NCI-H82 treated with DMSO at 0.1 percent for 48 hours (cell line): ENCODE measurements around the gene ASTN2.

ENCODE experiments used
- DNase-seq: peaks from one replicate; lab custom pipeline; 2025; ENCODE audit not compliant: unreplicated experiment; lab: John Stamatoyannopoulos, UW

The ASTN2 gene

DNA sequence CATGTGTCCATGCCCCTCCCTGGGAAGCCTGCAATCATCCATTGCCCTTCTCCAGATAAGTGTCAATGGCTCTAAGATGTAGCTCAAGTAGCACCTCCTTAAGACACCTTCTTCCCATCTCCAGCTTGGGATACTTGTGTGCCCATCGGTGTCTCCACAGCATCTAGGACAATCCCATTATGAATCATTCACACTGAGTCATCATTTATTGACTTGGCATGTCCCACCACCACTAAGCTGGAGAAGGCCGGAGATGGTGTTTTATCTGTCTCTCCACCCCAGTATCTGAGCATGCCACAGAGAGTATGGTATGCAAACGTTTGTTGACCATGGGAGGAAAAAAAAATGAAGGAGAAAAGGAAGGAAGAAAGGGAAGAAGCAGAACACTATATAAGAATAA lies 385.5 kb downstream of the ASTN2 start:
- no peak for DNase-seq

DNA sequence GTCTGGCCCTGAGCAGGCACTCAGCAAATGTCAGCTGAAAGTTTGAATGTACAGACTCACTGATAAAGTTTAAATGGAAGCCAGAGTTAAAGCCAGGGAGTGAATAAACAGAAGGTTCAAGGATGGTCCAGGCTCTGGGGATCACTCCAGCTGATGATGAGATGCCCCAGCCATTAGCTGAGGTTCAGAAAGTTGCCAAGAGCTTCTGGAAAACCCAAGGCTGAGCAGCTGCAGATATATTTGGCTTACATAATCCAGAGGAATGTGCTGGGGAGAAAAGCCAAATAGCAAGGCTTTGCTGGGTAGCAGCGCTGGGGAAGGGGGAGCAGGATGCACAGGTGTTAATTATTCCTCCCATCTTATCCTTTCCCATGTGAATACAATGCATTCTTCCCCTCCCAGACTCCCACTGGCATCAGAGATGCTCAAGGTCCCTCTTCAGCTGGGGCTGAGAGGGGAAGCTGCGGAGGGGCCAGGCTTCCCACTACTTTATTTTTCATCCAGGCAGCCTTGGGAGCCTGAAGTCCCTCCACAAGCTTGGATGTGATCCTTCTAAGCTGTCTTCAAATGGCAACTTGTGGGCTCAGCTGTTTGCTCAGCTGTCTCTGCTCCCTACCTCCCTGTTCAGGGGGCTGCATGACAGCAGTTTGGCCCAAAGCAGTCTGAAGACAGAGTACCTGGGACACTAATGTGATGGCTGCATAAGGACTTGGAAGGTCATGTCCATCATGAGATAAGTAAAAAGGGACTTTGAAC lies 386.6 kb downstream of the ASTN2 start:
- DNase-seq: no peak

DNA sequence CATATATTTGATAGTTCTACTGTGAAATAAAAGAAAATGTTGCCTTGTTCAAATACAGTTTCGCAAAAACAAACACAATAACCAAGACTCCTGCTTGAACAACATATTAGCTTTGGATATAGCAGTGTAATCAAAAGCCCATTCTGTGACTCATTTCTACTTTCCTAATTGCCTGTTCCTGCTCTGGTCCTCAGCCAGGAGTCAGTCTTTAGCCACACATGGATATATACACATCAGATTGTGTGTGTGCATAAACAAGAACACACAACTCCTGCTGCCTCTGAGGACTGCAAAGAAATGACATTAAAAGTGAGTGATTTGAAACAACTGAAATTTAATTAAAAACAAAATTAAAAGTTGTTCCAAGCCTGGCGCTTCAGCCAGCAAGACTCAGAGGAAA lies 393.0 kb downstream of the ASTN2 start:
- DNase-seq: no peak

DNA sequence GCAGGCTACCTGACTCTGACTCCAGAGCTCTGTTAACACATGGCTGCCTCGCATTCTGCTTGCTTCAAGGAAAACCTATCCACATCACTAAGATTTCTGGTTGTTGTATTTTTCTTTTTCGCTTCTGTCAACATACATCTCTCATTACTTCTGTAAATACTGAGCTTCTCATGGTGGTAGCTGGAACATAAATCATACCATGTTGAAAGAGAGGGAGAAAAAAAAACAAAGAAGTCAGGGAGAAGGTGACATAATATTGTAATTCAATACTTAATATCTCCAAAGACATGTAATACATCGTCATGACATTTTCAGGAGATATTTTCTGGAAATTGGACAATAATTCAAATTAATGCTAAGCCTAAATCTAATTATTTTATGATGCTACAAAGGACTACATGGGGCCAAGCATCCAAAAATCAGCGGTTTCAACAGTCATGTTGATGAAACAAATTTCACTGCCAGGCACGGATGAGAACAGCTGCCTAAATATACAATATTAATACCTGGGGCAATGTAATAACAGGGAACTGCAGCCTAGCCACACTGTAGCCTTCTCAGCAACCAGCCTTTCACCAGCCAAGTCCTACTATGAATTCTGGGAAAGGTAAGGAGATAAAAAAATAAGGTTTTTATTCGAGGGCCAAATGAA lies 395.8 kb downstream of the ASTN2 start:
- no peak for DNase-seq

DNA sequence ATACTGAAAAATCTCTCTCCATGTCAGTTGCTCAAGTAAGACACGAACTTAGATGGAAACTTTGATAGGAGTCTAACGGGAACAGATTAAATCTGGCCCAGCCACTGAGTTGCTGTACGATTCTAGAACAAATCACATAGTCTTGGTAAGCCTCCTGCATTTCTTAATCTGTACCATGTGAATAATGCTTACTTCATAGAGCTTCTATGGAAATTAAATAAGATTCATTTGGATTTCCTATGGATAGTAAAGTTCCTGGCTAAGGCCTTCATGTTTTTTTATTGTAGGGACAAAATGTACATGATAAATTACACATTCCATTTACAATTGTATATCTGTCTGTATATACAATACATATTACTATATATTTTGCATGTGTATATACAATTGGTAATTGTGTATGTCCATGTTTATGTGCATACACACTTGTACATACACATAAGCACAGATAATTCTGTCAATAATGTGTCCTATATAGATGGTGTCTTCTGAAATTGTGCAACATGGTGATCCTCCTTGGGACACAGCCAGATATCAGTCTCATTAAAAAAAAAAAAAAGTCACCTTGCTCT lies 397.4 kb downstream of the ASTN2 start:
- no peak for DNase-seq

DNA sequence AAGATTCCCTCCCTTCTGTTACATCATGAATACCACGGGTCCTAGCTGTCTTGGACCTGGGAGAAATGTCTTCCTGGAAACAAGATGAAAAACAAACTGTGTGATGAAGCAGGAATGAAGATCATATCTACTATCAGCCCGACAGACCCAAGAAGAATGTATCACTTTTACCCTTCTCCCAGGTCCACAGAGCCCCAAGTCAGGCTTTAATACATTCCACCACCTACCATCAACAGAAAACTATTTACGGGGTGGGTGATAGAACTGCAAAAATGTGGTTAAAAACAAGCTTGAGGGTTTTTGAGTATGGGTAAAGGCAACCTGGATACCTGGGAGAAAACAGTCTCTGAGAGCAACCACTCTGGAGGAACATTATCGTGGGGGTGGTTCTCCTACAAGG lies 400.8 kb downstream of the ASTN2 start:
- no peak for DNase-seq

DNA sequence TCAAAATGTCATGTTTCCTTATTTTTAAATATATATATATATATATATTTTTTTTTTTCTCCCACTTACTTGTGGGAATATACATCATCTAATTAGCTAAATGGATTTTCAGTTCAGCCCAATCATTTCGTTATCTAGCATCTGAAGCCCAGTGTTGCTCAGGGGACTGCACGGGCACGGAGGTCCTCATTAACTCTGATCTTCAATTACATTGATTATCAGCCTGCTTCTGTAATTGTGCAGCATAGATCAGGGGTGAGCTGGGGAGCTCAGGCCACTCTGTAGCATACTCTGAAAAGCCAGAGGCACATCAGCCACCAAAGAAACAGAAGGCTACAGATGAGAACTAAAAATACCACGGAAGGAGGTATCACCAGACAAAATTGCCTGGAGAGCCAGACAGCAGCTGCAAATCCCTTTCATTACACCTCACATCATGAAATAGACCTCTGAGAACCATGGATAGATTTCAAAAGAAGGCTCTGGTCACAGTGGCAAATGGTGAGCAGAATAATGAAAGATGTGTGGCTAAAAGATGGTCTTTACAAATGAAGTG lies 401.3 kb downstream of the ASTN2 start:
- no peak for DNase-seq

DNA sequence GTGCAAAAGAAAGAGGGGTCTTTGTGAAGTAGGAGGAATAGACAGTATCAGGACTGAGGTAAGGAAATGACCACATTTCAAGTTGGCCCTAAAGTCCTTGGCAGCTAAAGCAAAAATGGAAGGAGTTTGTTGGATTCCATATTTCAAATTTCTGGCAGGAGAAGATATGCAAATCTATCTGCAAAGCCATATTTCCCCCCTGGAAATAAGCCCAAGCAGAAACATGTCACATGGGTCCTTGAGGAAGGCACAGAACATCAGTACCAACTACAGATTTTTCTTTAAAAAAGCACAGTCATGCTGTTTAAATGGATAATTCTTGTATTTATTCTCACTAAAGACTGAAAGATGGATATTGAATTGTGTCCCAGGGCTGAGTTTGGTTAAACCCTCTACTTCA lies 404.8 kb downstream of the ASTN2 start:
- no peak for DNase-seq

DNA sequence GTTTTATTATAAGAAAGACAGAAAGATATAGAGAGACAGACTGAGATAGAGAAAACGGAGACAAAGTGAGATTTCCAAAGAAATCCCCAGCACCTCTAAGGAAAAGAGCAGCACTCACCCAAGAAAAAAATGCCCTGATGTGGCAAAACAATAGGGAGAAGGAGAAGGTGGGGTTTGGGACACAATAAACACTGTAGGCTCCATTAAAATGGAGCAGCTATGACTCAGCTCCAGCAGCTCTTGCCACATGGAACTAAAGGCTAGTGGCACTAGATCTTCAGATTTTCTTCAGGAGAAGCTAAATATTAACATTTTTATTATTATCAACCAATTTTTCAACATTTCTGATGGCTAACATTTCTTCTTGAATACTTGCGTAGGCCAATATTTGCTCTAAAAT lies 406.0 kb downstream of the ASTN2 start:
- no peak for DNase-seq

DNA sequence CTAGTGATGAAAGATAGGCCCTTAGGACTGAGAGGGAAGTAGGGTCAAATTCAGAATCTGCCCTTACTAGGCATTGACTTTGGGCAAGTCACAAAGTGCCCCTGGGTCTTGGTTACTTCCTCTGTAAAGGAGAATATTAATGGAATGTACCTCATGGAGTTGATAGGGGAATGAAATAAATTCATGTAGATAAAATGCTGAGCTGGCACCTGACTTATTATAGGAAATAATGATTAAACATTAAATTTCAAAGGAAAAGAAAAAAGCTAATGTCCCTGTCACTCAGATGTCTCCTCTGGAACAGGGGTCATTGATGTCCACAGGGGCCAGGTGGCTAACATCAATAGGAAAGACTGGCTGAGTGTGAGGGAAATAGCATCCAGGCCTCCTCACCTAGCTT lies 406.4 kb downstream of the ASTN2 start:
- no peak for DNase-seq

DNA sequence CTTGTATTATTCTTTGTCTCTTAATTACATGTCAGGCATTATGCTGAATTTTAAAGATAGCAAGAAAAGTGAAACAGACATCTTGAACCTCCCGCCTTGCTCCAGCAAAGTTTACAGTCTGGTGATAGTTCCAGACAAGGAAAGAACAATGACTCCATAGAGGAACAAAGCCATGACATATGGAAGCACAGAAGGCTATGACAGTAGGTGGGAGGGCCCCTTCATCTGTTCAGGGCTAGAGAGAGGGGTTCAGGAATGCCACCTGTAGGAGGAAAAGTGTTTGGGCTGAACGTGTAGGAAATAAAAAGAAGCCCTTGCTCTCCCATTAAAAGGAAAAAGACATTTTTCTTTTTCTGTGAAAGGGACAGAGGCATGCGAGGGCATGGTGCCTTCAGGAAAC lies 412.2 kb downstream of the ASTN2 start:
- no peak for DNase-seq

DNA sequence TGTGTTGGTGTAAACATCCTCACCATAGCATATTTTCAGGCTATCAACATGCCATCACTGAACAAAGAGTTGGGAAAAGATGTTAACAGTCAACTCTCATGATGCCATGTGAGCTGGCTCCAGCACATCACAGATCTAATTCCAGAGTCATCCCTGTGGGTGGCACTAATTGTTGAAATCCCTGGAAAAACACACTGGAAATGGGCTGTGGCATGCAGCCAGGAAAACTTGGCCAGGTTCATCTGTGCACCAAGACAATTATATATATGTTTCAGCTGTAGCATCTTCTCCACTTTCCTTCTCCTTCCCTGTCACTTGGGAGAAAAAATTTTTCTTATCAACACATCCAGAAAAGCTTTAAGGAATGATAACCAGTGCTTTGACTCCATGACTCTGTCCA lies 414.0 kb downstream of the ASTN2 start:
- no peak for DNase-seq

DNA sequence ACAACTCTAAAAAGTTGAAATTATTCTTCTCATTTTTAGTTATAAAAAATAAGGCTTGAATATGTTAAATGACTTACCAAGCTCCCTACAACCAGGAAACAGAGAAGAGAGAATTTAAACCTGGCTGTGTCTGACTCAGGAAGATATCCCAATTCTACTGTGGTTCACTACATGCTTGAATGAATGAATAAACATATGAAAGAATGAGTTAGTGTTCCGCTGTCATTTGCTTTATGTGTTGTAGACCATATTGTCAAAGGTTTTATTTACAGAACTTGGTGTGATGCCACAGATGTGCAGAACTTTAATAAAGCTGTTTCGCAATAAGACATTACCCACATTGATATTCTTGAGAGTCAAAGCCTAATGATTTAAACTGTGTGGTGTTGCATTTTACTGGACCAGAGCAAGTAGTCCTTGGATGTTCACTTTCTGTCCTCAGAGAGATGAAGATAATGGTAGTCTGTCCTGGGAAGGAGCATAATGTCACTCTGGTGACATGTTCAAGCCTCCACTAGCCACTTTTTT lies 414.6 kb downstream of the ASTN2 start:
- DNase-seq: no peak

DNA sequence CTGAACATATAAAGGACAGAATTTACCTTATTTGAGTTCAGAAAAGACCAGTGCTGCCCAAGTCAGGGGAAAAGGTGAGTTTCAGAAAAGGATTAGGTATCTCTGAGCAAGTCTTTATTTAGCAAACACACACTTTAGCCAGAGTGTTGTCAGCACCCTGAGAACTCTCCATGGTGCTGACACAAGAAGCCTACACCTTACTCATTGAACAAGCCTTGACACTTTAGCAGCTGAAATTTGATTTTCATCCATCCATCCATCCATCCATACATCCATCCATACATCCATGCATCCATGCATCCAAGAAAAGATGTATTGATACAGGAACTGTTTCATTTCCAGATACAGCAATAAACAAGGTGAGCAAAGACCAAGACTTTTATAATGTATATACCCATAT lies 416.6 kb downstream of the ASTN2 start:
- DNase-seq: no peak

DNA sequence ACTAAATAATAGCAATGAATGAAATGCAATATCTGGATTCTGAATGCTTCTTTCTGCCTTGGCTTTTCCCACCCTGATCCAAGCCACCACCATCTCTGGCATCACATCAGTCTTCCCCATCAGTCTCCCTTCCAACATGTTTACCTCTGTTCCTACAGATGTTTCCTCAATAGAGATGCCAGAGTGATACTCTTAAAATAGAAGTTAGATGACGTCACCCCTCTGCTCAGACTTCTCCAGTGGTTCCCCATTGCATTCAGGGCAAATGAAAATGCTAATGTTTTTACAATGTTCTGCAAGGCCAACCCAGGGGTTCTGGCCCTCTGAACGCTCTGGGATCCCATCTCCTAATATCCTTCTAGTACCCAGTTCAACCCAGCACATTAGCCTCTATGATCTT lies 422.0 kb downstream of the ASTN2 start:
- no peak for DNase-seq

DNA sequence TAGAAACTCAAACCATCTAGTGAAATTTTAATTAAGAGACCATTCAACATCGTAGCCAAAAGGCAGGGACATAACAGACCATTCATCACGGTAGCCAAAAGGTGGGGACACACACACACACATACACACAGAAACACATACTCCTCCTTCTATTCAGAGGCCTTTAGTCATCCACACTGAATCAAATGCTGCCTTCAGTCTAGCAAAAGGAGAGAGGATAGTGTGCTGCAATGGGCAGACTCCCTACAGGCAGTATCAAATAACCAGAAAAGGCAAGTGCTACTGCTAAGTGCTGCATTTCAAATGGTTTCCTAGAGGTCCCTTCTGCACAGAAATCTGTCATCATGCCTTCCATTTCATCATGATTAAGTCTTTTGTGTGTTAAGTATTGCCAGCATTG lies 423.8 kb downstream of the ASTN2 start:
- DNase-seq: no peak

DNA sequence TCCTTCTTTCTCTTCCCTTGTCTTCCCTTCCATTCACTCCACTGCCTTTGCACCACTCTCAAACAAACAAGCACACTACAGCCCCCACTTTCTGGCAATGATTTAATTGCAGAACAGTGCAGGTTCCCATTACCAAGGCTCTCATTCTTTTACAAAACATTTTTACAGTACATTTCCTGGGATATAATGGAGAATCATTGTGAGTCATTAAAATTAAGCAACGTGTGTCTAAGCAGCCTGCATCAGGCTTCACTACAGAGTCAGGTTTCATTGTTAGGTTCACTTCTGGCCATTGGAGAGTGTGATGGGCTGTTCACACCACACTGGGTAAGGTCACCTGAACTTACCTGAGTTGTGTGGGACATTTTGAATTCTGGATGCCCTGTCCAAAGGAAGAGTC lies 424.3 kb downstream of the ASTN2 start:
- no peak for DNase-seq

DNA sequence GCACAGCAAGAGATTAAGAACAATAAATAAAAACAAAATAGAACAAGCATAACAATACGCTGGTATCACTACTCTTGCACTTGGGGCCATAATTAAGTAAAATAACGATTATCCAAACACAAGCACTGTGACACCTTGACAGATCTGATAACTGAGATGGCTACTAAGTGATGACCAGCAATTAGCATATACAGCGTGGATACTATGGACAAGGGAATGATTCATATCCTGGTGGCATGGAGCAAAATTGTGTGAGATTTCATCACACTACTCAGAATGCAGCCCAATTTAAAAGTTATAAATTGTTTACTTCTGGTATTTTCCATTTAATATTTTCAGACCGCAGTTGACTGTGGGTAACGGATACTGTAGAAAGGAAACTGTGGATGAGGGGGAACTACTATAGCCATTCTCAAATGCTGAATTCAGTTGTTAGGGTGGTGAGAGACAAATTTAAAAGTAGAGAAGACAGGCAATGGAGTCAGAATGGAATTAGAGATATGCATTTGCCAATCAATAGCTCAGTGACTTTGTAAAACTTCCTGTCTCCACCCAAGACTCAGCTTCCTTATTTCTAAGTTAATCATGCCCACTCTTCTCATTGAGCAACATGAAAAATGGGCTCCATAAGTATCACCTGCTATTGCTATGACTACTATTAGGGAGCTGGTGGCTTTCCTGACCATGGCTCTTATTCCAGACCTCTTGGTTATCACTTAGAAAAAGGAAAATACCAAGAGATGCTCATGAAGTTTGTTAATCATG lies 427.0 kb downstream of the ASTN2 start:
- no peak for DNase-seq

DNA sequence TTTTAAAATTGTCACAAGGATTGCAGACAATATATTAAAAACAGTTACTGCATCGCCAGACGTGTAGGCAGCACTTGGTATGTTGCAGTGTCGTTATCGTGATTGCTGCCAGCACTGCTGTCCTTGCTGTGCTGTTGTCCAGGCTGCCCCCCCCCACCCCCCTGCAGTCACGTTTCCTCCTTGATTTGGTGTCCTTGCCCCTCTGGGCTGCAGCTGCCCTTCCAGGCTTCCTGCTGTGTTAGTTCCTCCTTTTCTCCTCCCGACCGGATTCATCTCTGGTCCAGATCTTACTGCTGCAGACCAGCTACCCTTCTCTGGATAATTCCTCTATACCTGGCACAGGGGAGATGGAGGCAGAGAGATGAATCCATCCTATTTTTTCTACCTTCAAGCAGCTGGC lies 428.8 kb downstream of the ASTN2 start:
- DNase-seq: no peak

DNA sequence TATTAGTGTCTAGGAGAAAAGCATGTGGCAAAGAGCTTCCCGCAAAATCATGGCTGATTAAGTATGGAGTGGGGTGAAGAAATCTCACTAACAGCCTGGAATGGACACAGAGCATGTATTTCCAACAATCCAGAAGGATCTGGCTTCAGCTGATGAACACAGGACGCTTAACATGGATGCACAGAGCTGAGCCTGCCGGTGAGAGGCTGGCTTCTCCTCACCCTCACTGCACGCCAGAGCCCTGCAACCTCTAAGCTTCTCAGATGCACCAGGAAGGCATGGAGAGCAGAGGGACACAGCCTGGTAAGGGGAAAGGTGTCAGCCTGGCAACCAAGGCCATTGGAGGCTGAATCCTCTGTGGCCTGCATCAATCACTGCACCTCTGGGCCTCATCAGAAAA lies 429.3 kb downstream of the ASTN2 start:
- no peak for DNase-seq

DNA sequence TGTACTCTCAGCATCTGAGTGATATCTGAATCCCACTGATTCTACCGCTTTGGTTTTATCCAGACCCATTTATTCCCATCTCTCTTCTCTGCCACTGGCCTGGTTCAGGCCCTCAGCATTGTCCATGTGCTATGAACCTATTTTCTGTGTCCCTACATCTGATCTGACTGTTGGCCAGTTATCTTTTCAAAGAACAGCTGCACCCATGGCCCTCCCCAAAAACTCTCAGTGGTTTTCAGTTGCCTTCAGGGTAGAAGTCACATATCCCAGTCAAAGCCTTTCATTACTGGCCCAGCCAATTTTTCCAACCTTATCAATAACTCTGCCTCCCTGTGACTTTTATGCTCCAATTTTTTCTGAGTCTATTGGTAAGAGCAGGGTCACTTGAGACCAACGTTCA lies 430.7 kb downstream of the ASTN2 start:
- DNase-seq: no peak
